Breast epithelium (tissue), 4 donors: ENCODE data around the gene SHB. TPM values are rescaled to one million over a fixed set of nuclear protein-coding genes. Genes with fewer than 3 reads are reported as not detected.

Experiments used
- DNase-seq, 2 donors: peaks; one replicate each; pipeline ENCODE4 v3.0.0-alpha.2; 2019; ENCODE audit warnings: low spot score in 2 of 2
- H3K27ac ChIP-seq, 2 donors: fragments of 200-600 bp; sonication (generic) in 1 of 2; one replicate each; pipeline ENCODE4 v1.5.1; 2016 to 2019; ENCODE audit warnings: mild to moderate bottlenecking in 1 of 2
- H3K27me3 ChIP-seq, 2 donors: fragments of 200-600 bp; sonication (generic) in 1 of 2; one replicate each; pipeline versions ENCODE4 v1.5.1 to v1.6.0; 2017 to 2019; ENCODE audit warnings: control low read depth in 1 of 2, mild to moderate bottlenecking in 1 of 2
- H3K36me3 ChIP-seq: fragments of 200-600 bp; one replicate; pipeline ENCODE4 v1.5.1; 2019
- H3K4me1 ChIP-seq, 2 donors: fragments of 200-600 bp; sonication (generic); one replicate each; pipeline ENCODE4 v1.5.1; 2016 to 2019; ENCODE audit warnings: control low read depth in 1 of 2
- H3K4me3 ChIP-seq, 3 donors: fragments of 200-600 bp; sonication (generic); 1 replicate in 2 of 3; 2 replicates in 1 of 3; pipeline ENCODE4 v1.5.1; 2016 to 2019; ENCODE audit warnings: mild to moderate bottlenecking in 3 of 3, moderate library complexity in 2 of 3
- H3K9me3 ChIP-seq, 2 donors: fragments of 200-600 bp; sonication (generic) in 1 of 2; one replicate each; pipeline ENCODE4 v1.5.1; 2016 to 2019; ENCODE audit warnings: control low read depth in 1 of 2
- POLR2A ChIP-seq: fragments of 450-650 bp; IDR thresholded peaks from one replicate; pipeline ENCODE4 v1.6.1; 2016; ENCODE audit warnings: antibody characterized with exemption, mild to moderate bottlenecking, moderate library complexity
- POLR2AphosphoS5 ChIP-seq, 3 donors: sonication (generic); formaldehyde crosslinking; IDR thresholded peaks; one replicate each; pipeline ENCODE4 v1.6.1; 2017; ENCODE audit warnings: antibody characterized with exemption in 3 of 3
- intact Hi-C: fragments of 100-400 bp; cut with DNase I; formaldehyde crosslinking; loops from one replicate; pipeline ENCODE4 v1.15.1; 2023; ENCODE audit warnings: low total_unique reads
- total RNA-seq, 3 donors: library from RNA; depleted of rRNA; stranded (reverse); fragments of >200 nt; gene quantifications; one replicate each; pipeline ENCODE4 v1.1.0, GENCODE V29; 2016
- TF ChIP-seq, protein P1 (sequence below), 3 donors: fragments of 450-650 bp; IDR thresholded peaks; one replicate each; pipeline ENCODE4 v1.5.1; 2016 to 2017; ENCODE audit warnings: antibody characterized with exemption in 3 of 3, mild to moderate bottlenecking in 3 of 3, moderate library complexity in 3 of 3

The SHB gene
- total RNA-seq, 3 donors from 2014 or later = 3.8 to 18.7 (median 17.9) TPM

GRCh38 chr9:37921546-37922300 is 147.3 kb downstream of the SHB start:
- H3K4me1 ChIP-seq = no peaks in the 10 kb centered on the region
- no peaks in the 10 kb centered on the region for H3K27me3 ChIP-seq
- TF ChIP-seq POLR2AphosphoS5 (IDR thresholded peaks at IDR 0.05) = no peak
- TF ChIP-seq, protein P1, sequence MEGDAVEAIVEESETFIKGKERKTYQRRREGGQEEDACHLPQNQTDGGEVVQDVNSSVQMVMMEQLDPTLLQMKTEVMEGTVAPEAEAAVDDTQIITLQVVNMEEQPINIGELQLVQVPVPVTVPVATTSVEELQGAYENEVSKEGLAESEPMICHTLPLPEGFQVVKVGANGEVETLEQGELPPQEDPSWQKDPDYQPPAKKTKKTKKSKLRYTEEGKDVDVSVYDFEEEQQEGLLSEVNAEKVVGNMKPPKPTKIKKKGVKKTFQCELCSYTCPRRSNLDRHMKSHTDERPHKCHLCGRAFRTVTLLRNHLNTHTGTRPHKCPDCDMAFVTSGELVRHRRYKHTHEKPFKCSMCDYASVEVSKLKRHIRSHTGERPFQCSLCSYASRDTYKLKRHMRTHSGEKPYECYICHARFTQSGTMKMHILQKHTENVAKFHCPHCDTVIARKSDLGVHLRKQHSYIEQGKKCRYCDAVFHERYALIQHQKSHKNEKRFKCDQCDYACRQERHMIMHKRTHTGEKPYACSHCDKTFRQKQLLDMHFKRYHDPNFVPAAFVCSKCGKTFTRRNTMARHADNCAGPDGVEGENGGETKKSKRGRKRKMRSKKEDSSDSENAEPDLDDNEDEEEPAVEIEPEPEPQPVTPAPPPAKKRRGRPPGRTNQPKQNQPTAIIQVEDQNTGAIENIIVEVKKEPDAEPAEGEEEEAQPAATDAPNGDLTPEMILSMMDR (IDR thresholded peaks at IDR 0.05) = peak in 1 of 3 donors; percentile 20
- TF ChIP-seq POLR2A = no peak
- peak overlapping the region in 2 of 3 donors; percentile 16 to 37 for H3K4me3 ChIP-seq
- DNase-seq = peak in 1 of 2 donors; percentile 77
- peak overlapping the region in 1 of 2 donors; percentile 41 for H3K27ac ChIP-seq
- no peaks in the 10 kb centered on the region for H3K36me3 ChIP-seq
- intact Hi-C loops = no loop called here
- no peaks in the 10 kb centered on the region for H3K9me3 ChIP-seq

DNA sequence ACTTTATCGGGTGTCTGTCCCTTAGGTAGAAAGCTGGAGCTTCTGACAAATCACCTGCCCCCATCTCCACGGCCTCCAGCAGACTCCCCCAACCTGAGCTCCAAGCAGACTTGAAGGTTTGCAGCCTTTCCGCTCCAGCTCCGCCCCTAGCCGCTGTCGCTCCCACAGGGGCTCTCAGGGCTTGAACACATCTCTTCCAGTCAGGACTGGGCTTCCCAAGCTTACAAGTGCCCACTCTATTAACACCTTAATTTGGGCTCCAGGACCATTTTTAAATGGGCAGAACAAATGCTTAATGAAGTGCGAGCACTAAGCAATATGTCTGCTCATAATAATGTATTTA is 147.9 kb downstream of the SHB start:
- Histone ChIP-seq H3K4me3 (no peak overlapping the region), H3K27ac (peak overlapping the region in 1 of 2 donors; percentile 41), H3K36me3 (no peaks in the 10 kb centered on the region), H3K4me1 (no peaks in the 10 kb centered on the region), H3K9me3 (no peaks in the 10 kb centered on the region), H3K27me3 (no peaks in the 10 kb centered on the region)
- intact Hi-C loops = no loop called here
- DNase-seq = no peak
- no peak for TF ChIP-seq POLR2A

- peak overlapping the region in 1 of 2 donors; percentile 41 for H3K27ac ChIP-seq
- H3K36me3 ChIP-seq = no peaks in the 10 kb centered on the region
- H3K4me3 ChIP-seq = no peak overlapping the region
- H3K4me1 ChIP-seq = no peaks in the 10 kb centered on the region
- no peaks in the 10 kb centered on the region for H3K27me3 ChIP-seq
- DNase-seq = no peak
- intact Hi-C loops = no loop called here
- no peaks in the 10 kb centered on the region for H3K9me3 ChIP-seq
- TF ChIP-seq, protein P1 (IDR thresholded peaks at IDR 0.05) = no peak
- TF ChIP-seq POLR2AphosphoS5 (IDR thresholded peaks at IDR 0.05) (no peak), POLR2A (no peak)
These were observed 148.4 kb downstream of the SHB start for GRCh38 chr9:37920471-37921167.

GRCh38 chr9:37919956-37920335 is 149.1 kb downstream of the SHB start:
- no peaks in the 10 kb centered on the region for H3K9me3 ChIP-seq
- DNase-seq = no peak

DNA sequence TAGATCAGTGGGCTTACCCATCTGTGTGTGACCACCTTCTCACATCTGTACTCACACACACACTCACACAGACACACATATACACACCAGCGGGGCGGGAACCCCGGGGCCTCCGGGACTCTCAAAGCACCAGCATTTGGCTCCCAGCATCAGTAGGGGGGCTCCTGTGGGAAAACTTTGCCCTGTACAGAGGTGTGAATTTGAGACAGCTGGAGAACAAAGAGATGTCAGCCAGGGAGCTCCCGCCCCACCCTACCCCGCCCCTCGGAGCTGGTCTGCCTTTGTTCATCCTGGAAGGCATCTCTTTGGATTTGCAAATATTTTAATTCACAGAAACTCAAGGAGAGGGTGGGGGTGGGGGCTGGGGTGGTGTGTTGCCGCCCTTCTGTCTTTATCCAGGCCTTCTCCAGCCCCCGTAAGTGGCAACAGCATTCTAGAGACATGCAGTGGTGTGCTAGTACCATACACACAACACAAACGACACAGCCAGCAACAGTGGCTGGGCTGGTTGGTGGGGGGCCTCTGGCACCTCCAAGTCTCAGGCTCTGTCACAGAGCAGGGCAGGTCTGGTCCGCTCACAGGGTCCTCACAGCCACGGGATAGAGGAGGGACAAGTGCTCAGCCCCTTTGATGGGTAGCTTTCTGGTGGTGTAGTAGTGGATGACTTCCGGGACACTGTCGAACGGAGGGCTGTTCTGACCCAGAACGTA is 149.6 kb downstream of the SHB start:
- H3K27ac ChIP-seq = no peak overlapping the region
- H3K36me3 ChIP-seq = no peaks in the 10 kb centered on the region
- no peaks in the 10 kb centered on the region for H3K9me3 ChIP-seq
- DNase-seq = no peak
- intact Hi-C loops = loop anchor here (10.0 kb wide), 1 partner anchor 165 kb away; no protein-coding TSS in a partner anchor
- no peak overlapping the region for H3K4me3 ChIP-seq
- H3K27me3 ChIP-seq = no peaks in the 10 kb centered on the region
- no peak for TF ChIP-seq POLR2A
- TF ChIP-seq, protein P1 (IDR thresholded peaks at IDR 0.05) = no peak
- TF ChIP-seq POLR2AphosphoS5 (IDR thresholded peaks at IDR 0.05) = no peak
- no peaks in the 10 kb centered on the region for H3K4me1 ChIP-seq

More at GRCh38 chr9:37919956-37920335, 149.1 kb downstream of the SHB start:
- TF ChIP-seq, protein P1 (IDR thresholded peaks at IDR 0.05) = no peak
- TF ChIP-seq POLR2A (no peak), POLR2AphosphoS5 (IDR thresholded peaks at IDR 0.05) (no peak)
- Histone ChIP-seq H3K4me1 (no peaks in the 10 kb centered on the region), H3K27ac (no peak overlapping the region), H3K27me3 (no peaks in the 10 kb centered on the region), H3K36me3 (no peaks in the 10 kb centered on the region), H3K4me3 (no peak overlapping the region)
- intact Hi-C loops = loop anchor here (10.0 kb wide), 1 partner anchor 165 kb away; no protein-coding TSS in a partner anchor
